ENCODE data around the gene FAM53B. TPM values are rescaled to one million over a fixed set of nuclear protein-coding genes. Genes with fewer than 3 reads are reported as not detected.

FAM53B gene
- total RNA-seq, 4 donors from 2014 or later: 140 to 253 (median 192) TPM

GRCh38 chr10:124650820-124651401 lies 93.3 kb downstream of the FAM53B start:
- Histone ChIP-seq H3K9me3 (no peaks in the 10 kb centered on the region), H3K27me3 (no peaks in the 10 kb centered on the region), H3K4me3 (no peak overlapping the region), H3K27ac (peak overlapping the region; percentile 76 to 85 (median 82)), H3K36me3 (no peaks in the 10 kb centered on the region), H3K4me1 (peaks cover 60 to 94% of the 10 kb centered on the region in 2 donors)
- no peak for ATAC-seq
- TF ChIP-seq CTCF (IDR thresholded peaks at IDR 0.05 in 4 of 5, conservative IDR thresholded peaks at IDR 0.05 in 1 of 5) (no peak), POLR2A (IDR thresholded peaks at IDR 0.05) (no peak)
- in situ Hi-C loops (cut with MboI; ENCODE audit: low sequenced_read_pairs in 4 of 4) (no loop called here), intact Hi-C loops (cut with DNase I; ENCODE audit: low total_unique reads) (no loop called here)
- DNase-seq: no peak

GRCh38 chr10:124650263-124650662 lies 93.9 kb downstream of the FAM53B start:
- ATAC-seq (no peak), DNase-seq (no peak)
- no peak overlapping the region for H3K4me3 ChIP-seq
- no peaks in the 10 kb centered on the region for H3K36me3 ChIP-seq
- TF ChIP-seq POLR2A (IDR thresholded peaks at IDR 0.05) (no peak), CTCF (IDR thresholded peaks at IDR 0.05 in 4 of 5, conservative IDR thresholded peaks at IDR 0.05 in 1 of 5) (no peak)
- in situ Hi-C loops (cut with MboI; ENCODE audit: low sequenced_read_pairs in 4 of 4): no loop called here
- intact Hi-C loops (cut with DNase I; ENCODE audit: low total_unique reads): no loop called here
- H3K4me1 ChIP-seq: peaks cover 67 to 93% of the 10 kb centered on the region in 2 donors
- peak overlapping the region; percentile 76 to 85 (median 82) for H3K27ac ChIP-seq
- no peaks in the 10 kb centered on the region for H3K27me3 ChIP-seq
- no peaks in the 10 kb centered on the region for H3K9me3 ChIP-seq

- intact Hi-C loops (cut with DNase I; ENCODE audit: low total_unique reads) (loop anchor here (5.0 to 10.0 kb wide), 2 partner anchors 93 to 266 kb away; partner anchors contain the start of gene FAM53B), in situ Hi-C loops (cut with MboI; ENCODE audit: low sequenced_read_pairs in 4 of 4) (loop anchor here in 2 of 4 donors (25.0 kb wide), 1 partner anchor 88 kb away; the partner anchor contains the start of gene FAM53B (in 2 of the 2))
- Histone ChIP-seq H3K36me3 (no peaks in the 10 kb centered on the region), H3K27me3 (no peaks in the 10 kb centered on the region), H3K4me3 (no peak overlapping the region), H3K27ac (peak overlapping the region; percentile 76 to 85 (median 82)), H3K9me3 (no peaks in the 10 kb centered on the region), H3K4me1 (peaks cover 76 to 96% of the 10 kb centered on the region in 2 donors)
- peak; percentile 46 to 63 for ATAC-seq
- TF ChIP-seq POLR2A (IDR thresholded peaks at IDR 0.05) (no peak), CTCF (IDR thresholded peaks at IDR 0.05 in 4 of 5, conservative IDR thresholded peaks at IDR 0.05 in 1 of 5) (peak in 2 of 5 experiments; percentile 17 to 22)
- DNase-seq: peak; percentile 43 to 79
Measured at GRCh38 chr10:124649214-124649613, 95.0 kb downstream of the FAM53B start.

GRCh38 chr10:124648738-124649137 lies 95.4 kb downstream of the FAM53B start:
- ATAC-seq: peak; percentile 68 to 80
- peak overlapping the region; percentile 76 to 85 (median 82) for H3K27ac ChIP-seq
- no peaks in the 10 kb centered on the region for H3K36me3 ChIP-seq
- no peak overlapping the region for H3K4me3 ChIP-seq
- peak; percentile 63 to 92 for DNase-seq
- in situ Hi-C loops (cut with MboI; ENCODE audit: low sequenced_read_pairs in 4 of 4): loop anchor here in 2 of 4 donors (25.0 kb wide), 1 partner anchor 89 kb away; the partner anchor contains the start of gene FAM53B (in 2 of the 2)
- peaks cover 81 to 94% of the 10 kb centered on the region in 2 donors for H3K4me1 ChIP-seq
- no peak for TF ChIP-seq CTCF (IDR thresholded peaks at IDR 0.05 in 4 of 5, conservative IDR thresholded peaks at IDR 0.05 in 1 of 5)
- no peak for TF ChIP-seq POLR2A (IDR thresholded peaks at IDR 0.05)
- intact Hi-C loops (cut with DNase I; ENCODE audit: low total_unique reads): loop anchor here (5.0 to 10.0 kb wide), 2 partner anchors 94 to 266 kb away; partner anchors contain the start of gene FAM53B
- H3K27me3 ChIP-seq: no peaks in the 10 kb centered on the region
- no peaks in the 10 kb centered on the region for H3K9me3 ChIP-seq

All from gastrocnemius medialis (tissue), 4 donors.